HUDEP-2 (cell line): ENCODE results near the gene SPNS2.
A peak's percentile ranks its signal among the peaks of the same experiment; 100 is the strongest.

ENCODE experiments used
- DNase-seq, 76 experiments: peaks; one replicate each; lab custom pipeline; 2025; ENCODE audit not compliant: unreplicated experiment in 76 of 76; lab: John Stamatoyannopoulos, UW

Gene SPNS2

GRCh38 chr17:4536259-4536741 is 37.6 kb downstream of the SPNS2 start:
- peak in 1 of 76 experiments; percentile 12 for DNase-seq

GRCh38 chr17:4536742-4537411 is 38.2 kb downstream of the SPNS2 start:
- DNase-seq: no peak

GRCh38 chr17:4537451-4538235 is 39.0 kb downstream of the SPNS2 start:
- DNase-seq: no peak

GRCh38 chr17:4538236-4539002 is 39.7 kb downstream of the SPNS2 start:
- DNase-seq: no peak

- no peak for DNase-seq
These were observed 40.3 kb downstream of the SPNS2 start for GRCh38 chr17:4539025-4539424.

GRCh38 chr17:4539576-4540223 is 41.0 kb downstream of the SPNS2 start:
- no peak for DNase-seq

DNA sequence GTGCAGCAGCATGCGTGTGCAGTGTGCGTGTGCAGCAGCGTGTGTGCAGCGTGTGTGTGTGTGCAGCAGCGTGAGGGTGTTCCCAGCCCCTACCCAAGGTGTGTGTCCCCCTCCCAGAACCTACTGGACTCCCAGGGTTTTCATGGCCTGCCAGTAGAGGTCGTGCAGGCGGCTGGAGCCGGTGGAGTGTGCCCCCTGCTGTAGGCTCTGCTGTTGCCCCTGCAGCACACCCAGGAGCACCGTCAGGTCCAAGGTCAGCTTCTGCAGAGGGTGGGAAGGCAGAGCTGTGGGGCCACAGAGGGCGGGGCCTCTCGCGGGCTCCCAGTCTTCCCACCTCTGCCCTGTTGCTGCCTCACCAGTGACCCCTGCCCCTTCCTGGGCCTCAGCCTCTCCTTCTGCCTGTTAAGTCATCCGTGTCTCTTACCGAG is 41.6 kb downstream of the SPNS2 start:
- DNase-seq: peak in 3 of 76 experiments; percentile 9 to 16 (median 14)

DNA sequence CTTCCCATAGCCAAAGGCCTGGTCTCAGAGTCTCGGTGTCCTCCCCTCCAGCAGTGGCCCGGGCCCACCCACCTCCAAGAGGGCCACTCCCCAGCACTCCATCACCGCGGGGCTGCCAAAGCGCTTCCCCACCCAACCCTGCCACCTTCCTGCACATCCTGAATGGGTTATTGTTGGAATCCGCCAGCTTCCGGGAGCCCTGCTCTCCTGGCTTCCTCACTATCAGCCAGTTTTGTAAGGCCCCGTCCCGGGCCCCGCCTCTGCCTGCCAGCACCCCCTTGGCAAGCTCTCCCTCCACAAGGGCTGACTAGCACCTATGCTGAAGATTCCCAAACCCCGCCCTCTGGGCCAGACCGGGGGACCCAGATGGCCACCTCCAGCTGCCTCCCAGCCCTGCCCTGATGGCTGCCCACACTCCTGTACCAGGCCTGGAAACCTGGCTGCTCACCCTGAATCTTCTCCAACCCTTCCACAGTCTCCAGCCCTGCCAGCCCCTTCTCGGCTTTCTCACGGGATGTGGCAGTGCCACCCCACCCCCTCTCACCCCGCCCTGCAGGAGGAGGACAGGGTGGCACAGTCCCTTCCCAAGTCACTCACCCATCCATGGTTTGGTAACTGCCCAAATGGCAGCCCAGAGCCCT is 42.1 kb downstream of the SPNS2 start:
- no peak for DNase-seq

- DNase-seq: no peak
These were observed 42.8 kb downstream of the SPNS2 start for GRCh38 chr17:4541328-4542002.

- DNase-seq: no peak
These were observed 43.5 kb downstream of the SPNS2 start for GRCh38 chr17:4542003-4542725.

DNA sequence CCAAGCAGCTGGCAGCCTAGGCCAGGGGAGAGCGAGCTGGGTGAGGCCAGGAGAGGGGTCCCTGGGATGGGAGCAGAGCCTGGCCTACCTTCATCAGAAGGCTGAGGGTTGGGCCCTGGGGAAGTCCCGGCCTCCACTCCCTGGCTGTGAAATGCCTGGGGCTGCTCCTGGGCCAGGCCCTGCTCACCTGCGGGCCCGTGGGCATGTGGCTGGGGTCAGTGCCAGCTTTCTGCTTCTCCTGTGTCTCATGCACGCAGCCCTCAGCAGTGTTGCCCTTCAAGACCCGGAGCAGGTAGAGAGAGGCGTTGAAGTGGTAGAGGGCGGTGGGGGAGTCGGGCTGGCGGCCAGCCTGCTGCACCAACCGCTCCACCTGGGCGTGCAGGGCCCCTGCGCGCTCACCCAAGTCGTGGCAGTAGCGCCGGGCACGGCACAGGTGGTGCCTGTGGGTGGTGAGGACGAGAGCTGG is 44.1 kb downstream of the SPNS2 start:
- no peak for DNase-seq

DNA sequence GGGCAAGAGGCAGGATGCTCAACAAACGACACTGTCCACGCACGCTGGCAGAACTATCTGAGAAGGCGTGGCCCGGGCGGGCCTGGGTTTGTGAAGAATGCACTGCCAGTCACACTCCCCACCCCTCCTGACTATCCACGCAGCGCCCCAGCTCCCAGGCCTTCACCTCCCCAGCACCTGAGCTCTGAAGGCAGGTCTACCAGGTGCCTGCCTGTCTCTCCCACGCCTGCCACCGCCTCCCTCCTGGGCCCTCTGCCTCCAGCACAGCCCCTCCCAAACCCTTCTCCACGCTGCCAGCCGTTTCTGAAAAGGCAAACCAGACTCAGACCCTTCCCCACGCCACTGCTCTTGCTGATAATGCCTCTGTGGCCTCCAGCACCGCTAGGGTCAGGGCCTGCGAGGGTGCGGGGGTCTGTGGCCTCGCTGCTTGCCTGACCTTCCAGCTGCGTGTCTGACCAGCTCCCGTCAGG is 44.9 kb downstream of the SPNS2 start:
- DNase-seq: no peak

DNA sequence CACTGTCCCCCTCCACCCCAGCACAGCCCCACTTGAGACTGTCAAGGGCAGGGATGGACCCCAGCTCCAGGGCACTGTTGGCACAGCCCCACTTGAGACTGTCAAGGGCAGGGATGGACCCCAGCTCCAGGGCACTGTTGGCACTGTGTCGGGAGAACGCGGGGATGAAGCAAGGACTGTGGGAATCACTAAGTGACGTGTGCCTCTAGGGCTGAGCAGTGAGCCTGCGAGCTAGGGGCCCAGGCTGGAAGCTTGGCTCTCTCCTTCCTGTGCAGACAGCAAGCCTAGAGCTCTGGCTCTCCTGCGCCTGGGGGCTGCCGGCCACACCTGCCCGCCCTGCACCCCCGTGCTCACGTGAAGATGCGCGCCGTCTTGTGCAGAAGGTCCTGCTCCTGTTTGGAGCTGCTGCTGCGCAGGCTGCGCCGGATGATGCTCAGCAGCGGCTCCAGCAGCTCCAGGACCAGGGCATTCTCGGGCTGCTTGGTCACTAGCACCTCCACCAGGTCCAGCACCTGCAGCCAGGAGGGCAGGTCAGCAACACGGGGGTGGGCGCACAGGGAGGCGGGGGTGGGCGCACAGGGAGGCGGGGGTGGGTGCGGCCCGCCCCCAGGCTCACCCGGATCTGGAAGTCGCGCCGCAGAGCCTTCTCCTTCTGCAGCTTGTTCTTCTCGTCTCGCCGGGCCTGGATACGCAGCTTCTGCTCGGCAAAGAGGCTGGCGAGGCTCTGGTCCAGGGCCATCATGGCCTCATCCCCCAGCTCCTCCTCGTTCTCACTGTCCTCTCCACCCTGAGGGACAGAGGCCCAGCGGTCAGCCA is 45.7 kb downstream of the SPNS2 start:
- DNase-seq: no peak

GRCh38 chr17:4544951-4545216 is 46.2 kb downstream of the SPNS2 start:
- DNase-seq: no peak

GRCh38 chr17:4545217-4545951 is 46.7 kb downstream of the SPNS2 start:
- no peak for DNase-seq

DNA sequence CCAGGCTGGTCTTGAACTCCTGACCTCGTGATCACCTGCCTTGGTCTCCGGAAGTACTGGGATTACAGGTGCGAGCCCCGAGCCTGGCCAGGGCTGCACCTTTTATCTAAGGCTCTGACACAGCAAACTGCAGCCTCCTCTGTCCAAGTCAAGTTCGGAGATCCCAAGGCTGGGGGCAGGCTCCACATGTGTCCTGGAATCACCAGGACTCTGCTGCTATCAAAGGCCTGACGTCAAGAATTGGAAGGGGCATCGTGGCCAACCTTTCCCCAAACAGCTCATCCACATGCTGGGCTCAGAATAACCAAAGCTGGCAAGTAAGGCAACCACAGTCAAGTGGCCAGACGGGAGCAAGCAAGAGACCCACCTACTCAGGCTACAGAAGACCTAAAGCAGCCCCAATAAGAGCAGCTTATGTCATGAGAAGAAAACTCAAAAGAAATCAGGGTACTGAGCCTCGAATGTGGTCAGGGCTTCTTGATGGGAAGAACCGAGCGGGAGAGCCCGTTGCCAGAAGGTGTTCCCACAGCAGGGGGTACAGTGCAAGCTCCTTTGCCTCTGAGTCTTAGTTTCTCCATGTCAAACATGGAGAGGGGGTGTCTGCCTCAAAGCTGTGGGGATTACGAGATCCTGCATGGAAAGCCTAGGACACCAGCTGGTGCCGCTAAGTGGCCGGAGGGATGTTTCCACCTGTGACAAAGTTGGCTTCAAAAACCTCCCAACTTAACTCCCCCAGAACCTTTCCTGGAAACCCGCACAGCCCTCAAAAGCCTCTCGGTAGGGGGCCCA is 48.6 kb downstream of the SPNS2 start:
- DNase-seq: no peak

GRCh38 chr17:4548061-4548461 is 49.4 kb downstream of the SPNS2 start:
- DNase-seq: no peak
